K562 (cell line): Measurements from ENCODE around the gene SLC25A11. TPM values are rescaled to one million over a fixed set of nuclear protein-coding genes. Genes with fewer than 3 reads are reported as not detected.

Experiments used
- ATAC-seq: fragments of 200-7000 bp; cut with Tn5 transposase; 3 replicates; pipeline ENCODE4 v1.9.1; 2020; ENCODE audit warnings: moderate library complexity
- BruUV-seq: library from RNA; stranded (reverse); fragments of 400-500 nt; replicated peaks from 2 replicates; lab custom pipeline; 2021; lab: Mats Ljungman, UMichigan
- CTCF ChIA-PET: fragments of 300-600 bp; formaldehyde crosslinking; extraction: SDS; loops from one replicate; lab custom pipeline; 2021; ENCODE audit warnings: low intra/inter-chr PET ratio; lab: Yijun Ruan, JAX
- POLR2A ChIA-PET: fragments of 300-600, 350-650 bp; sonication (Branson Sonifier 250); formaldehyde crosslinking; extraction: SDS; loops from one replicate; lab custom pipeline; 2021; ENCODE audit warnings: antibody characterized with exemption, inconsistent platforms; lab: Yijun Ruan, JAX
- DNase-seq, 4 experiments: peaks; one replicate each; pipeline versions ENCODE4 v3.0.0 to v3.0.0-alpha.2; 2011 to 2018; ENCODE audit warnings: low spot score in 3 of 4, mixed read lengths in 3 of 4; ENCODE audit errors: extremely low read depth in 1 of 4
- FAIRE-seq: peaks from 2 replicates; lab custom pipeline; 2011; peaks lifted over from hg19 to GRCh38; lab: Jason Lieb, UNC
- H2AFZ ChIP-seq: 2 replicates; pipeline ENCODE4 v1.6.0; 2011; ENCODE audit warnings: low read depth, low read length, control low read depth, inconsistent platforms
- H3K27ac ChIP-seq: fragments of 200-600 bp; 3 replicates; pipeline ENCODE4 v1.8.0; 2011; ENCODE audit warnings: low read depth, mild to moderate bottlenecking, control low read depth, inconsistent platforms, low read length, moderate library complexity, mixed read lengths; ENCODE audit errors: extremely low read depth
- H3K27me3 ChIP-seq, 2 experiments: fragments of 300-600 bp in 1 of 2; 2 replicates in 1 of 2; 3 replicates in 1 of 2; pipeline versions ENCODE4 v1.6.0 to v1.8.0; 2011; ENCODE audit warnings: inconsistent platforms in 2 of 2, low read length in 2 of 2, mild to moderate bottlenecking in 1 of 2, mixed read lengths in 1 of 2, moderate library complexity in 1 of 2; ENCODE audit not compliant: control insufficient read depth in 2 of 2, insufficient read depth in 2 of 2
- H3K36me3 ChIP-seq: fragments of 300-600 bp; 3 replicates; pipeline ENCODE4 v1.8.0; 2011; ENCODE audit warnings: mild to moderate bottlenecking, low read length, inconsistent platforms; ENCODE audit not compliant: control insufficient read depth, insufficient read depth
- H3K4me1 ChIP-seq, 2 experiments: fragments of 200-600 bp in 1 of 2; replicated peaks in 1 of 2; 2 replicates in 1 of 2; 3 replicates in 1 of 2; pipeline versions ENCODE4 v1.5.1 to v1.8.0; 2011; ENCODE audit warnings: inconsistent platforms in 2 of 2, low read length in 2 of 2, mild to moderate bottlenecking in 1 of 2, mixed read lengths in 1 of 2, moderate library complexity in 1 of 2; ENCODE audit not compliant: control insufficient read depth in 2 of 2, insufficient read depth in 2 of 2
- H3K4me2 ChIP-seq: 2 replicates; pipeline ENCODE4 v1.6.1; 2011; ENCODE audit warnings: low read length, control low read depth, inconsistent platforms, mixed read lengths; ENCODE audit not compliant: insufficient read depth
- H3K4me3 ChIP-seq: fragments of 200-600 bp; sonication (generic), shearing (Covaris generic); 2 replicates; pipeline ENCODE4 v1.5.1; 2016; ENCODE audit warnings: control low read depth, inconsistent platforms
- H3K79me2 ChIP-seq: fragments of 200-600 bp; 3 replicates; pipeline ENCODE4 v1.8.0; 2011; ENCODE audit warnings: low read length, inconsistent platforms; ENCODE audit not compliant: control insufficient read depth, insufficient read depth
- H3K9ac ChIP-seq, 2 experiments: 2 replicates each; pipeline versions ENCODE4 v1.6.0 to v1.6.1; 2011; ENCODE audit warnings: low read depth in 2 of 2, low read length in 2 of 2, control low read depth in 1 of 2, inconsistent platforms in 1 of 2, mild to moderate bottlenecking in 1 of 2, mixed read lengths in 1 of 2; ENCODE audit not compliant: insufficient read depth in 1 of 2
- H3K9me1 ChIP-seq: one replicate; pipeline ENCODE4 v1.6.0; 2011; ENCODE audit warnings: inconsistent platforms, mild to moderate bottlenecking, low read length, moderate library complexity; ENCODE audit not compliant: control insufficient read depth, insufficient read depth
- H3K9me3 ChIP-seq: replicated peaks from 2 replicates; pipeline ENCODE4 v1.5.1; 2011; ENCODE audit warnings: low read depth, low read length, inconsistent platforms; ENCODE audit not compliant: control insufficient read depth, insufficient read depth
- H4K20me1 ChIP-seq: replicated peaks from 2 replicates; pipeline ENCODE4 v1.6.1; 2011; ENCODE audit warnings: low read length, inconsistent platforms, mixed read lengths; ENCODE audit not compliant: control insufficient read depth, insufficient read depth
- ETS2 ChIP-seq: IDR thresholded peaks from 2 replicates; pipeline ENCODE4 v1.6.1; 2016; ENCODE audit warnings: borderline replicate concordance, missing genetic modification characterization, mild to moderate bottlenecking, moderate library complexity, missing compliant biosample characterization; ENCODE audit not compliant: poor library complexity, severe bottlenecking
- FOXK1 ChIP-seq: sonication (generic); formaldehyde crosslinking; IDR thresholded peaks from 2 replicates; pipeline ENCODE4 v1.8.0; 2022; ENCODE audit warnings: missing genetic modification reagents, mild to moderate bottlenecking, borderline replicate concordance
- FOXK2 ChIP-seq, 2 experiments: fragments of 450-650 bp; IDR thresholded peaks in 1 of 2; conservative IDR thresholded peaks in 1 of 2; 2 replicates each; pipeline ENCODE4 v1.6.1; 2016; ENCODE audit warnings: low read depth in 2 of 2, mild to moderate bottlenecking in 1 of 2
- MBD1 ChIP-seq: fragments of 250-450 bp; sonication (Bioruptor Pico); IDR thresholded peaks from 2 replicates; pipeline ENCODE4 v1.8.0; 2022; ENCODE audit warnings: inconsistent platforms
- PATZ1 ChIP-seq: fragments of 250-450 bp; sonication (Bioruptor Pico); IDR thresholded peaks from 2 replicates; pipeline ENCODE4 v1.5.0; 2020; ENCODE audit warnings: mild to moderate bottlenecking, borderline replicate concordance
- SPI1 ChIP-seq: IDR thresholded peaks from 2 replicates; pipeline ENCODE4 v1.6.1; 2011; ENCODE audit warnings: low read depth, low read length, control low read depth, borderline replicate concordance
- SRF ChIP-seq, 2 experiments: fragments of 250-450, 450-650 bp in 1 of 2; sonication (Bioruptor Pico) in 1 of 2; sonication (generic) in 1 of 2; formaldehyde crosslinking; IDR thresholded peaks; 2 replicates each; pipeline versions ENCODE4 v1.5.0 to v1.5.1; 2020 to 2022; ENCODE audit warnings: mild to moderate bottlenecking in 1 of 2, missing genetic modification reagents in 1 of 2
- TBP ChIP-seq: optimal IDR thresholded peaks from 2 replicates; pipeline ENCODE3; 2011; ENCODE audit warnings: low read depth, low read length, improper control_type of control experiment
- ZFP36 ChIP-seq: fragments of 150-350 bp; IDR thresholded peaks from 2 replicates; pipeline ENCODE4 v1.6.1; 2018; ENCODE audit warnings: low read length, low read depth; ENCODE audit not compliant: partially characterized antibody
- WGBS: fragments of 100-300 bp; shearing (Covaris generic); methylation state at CpG from one replicate; pipeline ENCODE4 v1.1.6; 2016; ENCODE audit warnings: low coverage, mixed read lengths; ENCODE audit not compliant: insufficient coverage; ENCODE audit errors: missing lambda C conversion rate; 5-methylcytosine and 5-hydroxymethylcytosine counted together
- in situ Hi-C: fragments of 300-500 bp; cut with MboI; formaldehyde crosslinking; loops from 4 replicates; pipeline ENCODE4 v1.15.0; 2018; ENCODE audit warnings: inconsistent platforms, mixed read lengths
- intact Hi-C: fragments of 100-400 bp; cut with micrococcal nuclease; formaldehyde crosslinking; loops from 2 replicates; pipeline ENCODE4 v1.14.2; 2022
- polyA plus RNA-seq, 8 experiments: library from polyadenylated mRNA; depleted of rRNA in 4 of 8; stranded (reverse) in 5 of 8; unstranded in 3 of 8; fragments of >200 nt; fragmentation: Nextera tagmentation in 2 of 8; fragmentation: Illumina TruSeq in 1 of 8; extraction: Ambion mirVana in 2 of 8; extraction: Trizol in 1 of 8; gene quantifications; 2 replicates each; pipeline versions ENCODE4 v1.2.1 to v1.2.3, GENCODE V29; 2011 to 2014; ENCODE audit warnings: inconsistent platforms in 1 of 8, missing spikeins in 1 of 8
- total RNA-seq, 7 experiments: library from RNA; depleted of rRNA in 6 of 7; stranded (reverse); fragments of >200 nt in 6 of 7; fragmentation: Illumina TruSeq in 2 of 7; extraction: Trizol in 2 of 7; gene quantifications; 2 replicates each; pipeline versions ENCODE4 v1.2.1 to v1.2.3, GENCODE V29; 2011 to 2021; ENCODE audit warnings: low replicate concordance in 1 of 7

SLC25A11 gene
- total and polyA plus RNA-seq, 9 of the 15 experiments (the other 6 are each of a cell fraction or from before 2014, with no cell fraction given), result 3.1 to 56.7 (median 32.9) TPM

GRCh38 chr17:4947010-4947410 is 7.2 kb upstream of the SLC25A11 start:
- H3K36me3 ChIP-seq, result peaks cover 58% of the 10 kb centered on the region
- H4K20me1 ChIP-seq, result peaks cover 22% of the 10 kb centered on the region
- no peak for TF ChIP-seq FOXK2 (conservative IDR thresholded peaks at IDR 0.05 in 1 of 2, IDR thresholded peaks at IDR 0.05 in 1 of 2; ENCODE audit: low read depth in 2 of 2)
- no peak for TF ChIP-seq FOXK1 (CRISPR knock-in tag)
- peak; percentile 76 to 96; a peak in 3 of 4 replicates for TF ChIP-seq SRF (CRISPR knock-in tag; IDR thresholded peaks at IDR 0.05)
- no peak for TF ChIP-seq MBD1 (CRISPR knock-in tag)
- TF ChIP-seq TBP, result no peak
- no peak for TF ChIP-seq ETS2 (tag)
- TF ChIP-seq PATZ1, result no peak
- TF ChIP-seq ZFP36, result peak; percentile 15
- peak; percentile 46; the same call in 1 of the 2 replicates for TF ChIP-seq SPI1
- TF ChIP-seq, all 486 proteins: peak for 3
- 0% methylated on average over 2 of the region's 7 CpGs for WGBS
- no peaks in the 10 kb centered on the region for H3K27me3 ChIP-seq
- H2AFZ ChIP-seq, result no peak overlapping the region
- DNase-seq (peak in 1 of 4 experiments; percentile 49), FAIRE-seq (no peak), ATAC-seq (no peak)
- CTCF ChIA-PET, result no interaction called here
- H3K4me3 ChIP-seq, result peak overlapping the region; percentile 97
- intact Hi-C loops (no loop called here), in situ Hi-C loops (no loop called here)
- peak overlapping the region; percentile 98 for H3K27ac ChIP-seq
- no peaks in the 10 kb centered on the region for H3K9me3 ChIP-seq
- no peaks in the 10 kb centered on the region for H3K9me1 ChIP-seq
- H3K4me2 ChIP-seq, result peak overlapping the region; percentile 93
- POLR2A ChIA-PET, result interaction anchor here (0.7 to 3.2 kb wide), 3 partner anchors 14 to 24 kb away, joined by 3 to 21 read pairs (median 4); partner anchors contain the start of gene SPAG7
- H3K4me1 ChIP-seq, result peaks cover 32 to 46% of the 10 kb centered on the region in 2 experiments
- no TSS peak for BruUV-seq
- H3K79me2 ChIP-seq, result peaks cover 81% of the 10 kb centered on the region
- H3K9ac ChIP-seq, result peak overlapping the region; percentile 82 to 97; a peak in 3 of 4 replicates
